Mucosa of stomach (tissue), 1 donor: ENCODE data around the gene LRRN4.
"Not testable (repeated sequence)": the region's sequence is repeated elsewhere in the genome, so short reads cannot be mapped to it uniquely, and the experiment has no call there.

ENCODE experiments used
- H3K27me3 ChIP-seq: one replicate; pipeline ENCODE4 v1.7.0; 2013; ENCODE audit warnings: mild to moderate bottlenecking, low read length; ENCODE audit not compliant: control insufficient read depth, insufficient read depth
- H3K36me3 ChIP-seq: one replicate; pipeline ENCODE4 v1.7.0; 2013; ENCODE audit warnings: low read length; ENCODE audit not compliant: control insufficient read depth, insufficient read depth
- H3K4me1 ChIP-seq: one replicate; pipeline ENCODE4 v1.7.0; 2013; ENCODE audit warnings: mild to moderate bottlenecking, low read length; ENCODE audit not compliant: control insufficient read depth, insufficient read depth
- H3K4me3 ChIP-seq: one replicate; pipeline ENCODE4 v1.7.0; 2013; ENCODE audit warnings: low read length
- H3K9ac ChIP-seq: one replicate; pipeline ENCODE4 v1.7.0; 2013; ENCODE audit warnings: mild to moderate bottlenecking, low read length, moderate library complexity
- H3K9me3 ChIP-seq: one replicate; pipeline ENCODE4 v1.7.0; 2013; ENCODE audit warnings: mild to moderate bottlenecking, low read length, moderate library complexity; ENCODE audit not compliant: control insufficient read depth
- donor health status: Pancreatic carcinoma.

Gene LRRN4

DNA sequence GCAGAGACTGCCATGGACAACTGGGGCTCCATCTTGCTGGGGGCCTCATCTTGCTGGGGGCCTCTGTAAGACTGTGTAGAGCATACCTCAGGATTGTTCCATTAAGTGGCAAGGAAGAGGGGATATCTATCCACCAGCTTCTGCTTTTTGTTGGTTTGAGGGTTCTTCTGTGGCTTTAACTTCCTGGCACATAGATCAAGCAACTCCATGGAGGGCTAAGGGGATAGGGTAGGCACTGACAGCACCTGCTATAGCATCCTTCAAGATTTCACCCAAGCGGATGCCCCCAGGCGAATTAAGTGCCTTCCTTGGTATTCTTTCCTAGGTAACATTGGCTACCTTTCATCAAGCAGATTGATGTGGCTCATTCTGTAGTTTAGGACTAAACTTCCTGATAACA is 3.8 kb upstream of the LRRN4 start:
- Histone ChIP-seq H3K36me3 (no peaks in the 10 kb centered on the region), H3K27me3 (peaks cover 14% of the 10 kb centered on the region), H3K9me3 (no peaks in the 10 kb centered on the region), H3K4me1 (peaks cover 22% of the 10 kb centered on the region), H3K4me3 (no peak overlapping the region), H3K9ac (no peak overlapping the region)

- Histone ChIP-seq H3K9ac (no peak overlapping the region), H3K27me3 (peaks cover 19% of the 10 kb centered on the region), H3K36me3 (no peaks in the 10 kb centered on the region), H3K4me3 (no peak overlapping the region), H3K4me1 (peaks cover 22% of the 10 kb centered on the region), H3K9me3 (no peaks in the 10 kb centered on the region)
Observed at GRCh38 chr20:6057139-6057538, 3.3 kb upstream of the LRRN4 start.

DNA sequence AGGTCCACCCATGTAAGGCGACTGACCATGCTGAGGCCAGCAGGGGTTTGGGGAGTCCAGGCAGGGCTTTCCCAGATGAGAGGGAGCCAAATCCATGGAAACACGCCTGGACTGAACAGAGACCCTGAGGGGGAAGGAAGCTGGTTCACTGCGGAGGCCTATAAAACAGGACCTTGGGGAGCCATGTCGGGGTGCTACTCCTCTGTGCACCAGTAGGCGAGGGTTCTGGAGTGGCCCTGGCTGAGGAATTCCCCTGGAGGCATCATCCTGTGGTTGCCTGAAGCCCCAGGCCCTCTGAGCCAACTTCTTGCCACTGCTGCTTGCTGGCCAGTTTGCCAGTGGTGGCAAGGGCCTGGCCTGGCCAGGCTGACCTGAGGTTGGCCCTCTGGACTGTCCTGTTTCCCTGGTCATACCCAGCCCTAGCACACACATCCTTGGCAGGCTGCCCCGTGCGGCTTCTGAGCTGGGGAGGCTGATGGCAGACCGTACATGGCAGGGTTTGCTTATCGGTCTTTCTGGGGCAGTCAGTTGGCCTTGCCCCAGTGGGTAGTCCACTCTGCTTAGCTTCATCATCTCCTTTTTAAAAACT is 2.2 kb upstream of the LRRN4 start:
- Histone ChIP-seq H3K27me3 (peaks cover 28% of the 10 kb centered on the region), H3K4me1 (peaks cover 28% of the 10 kb centered on the region), H3K36me3 (no peaks in the 10 kb centered on the region), H3K4me3 (no peak overlapping the region), H3K9ac (no peak overlapping the region), H3K9me3 (no peaks in the 10 kb centered on the region)

GRCh38 chr20:6055161-6055783 is 1.4 kb upstream of the LRRN4 start:
- H3K9me3 ChIP-seq, result no peaks in the 10 kb centered on the region
- H3K4me1 ChIP-seq, result peaks cover 28% of the 10 kb centered on the region
- peaks cover 36% of the 10 kb centered on the region for H3K27me3 ChIP-seq
- no peaks in the 10 kb centered on the region for H3K36me3 ChIP-seq
- H3K4me3 ChIP-seq, result no peak overlapping the region
- H3K9ac ChIP-seq, result no peak overlapping the region

DNA sequence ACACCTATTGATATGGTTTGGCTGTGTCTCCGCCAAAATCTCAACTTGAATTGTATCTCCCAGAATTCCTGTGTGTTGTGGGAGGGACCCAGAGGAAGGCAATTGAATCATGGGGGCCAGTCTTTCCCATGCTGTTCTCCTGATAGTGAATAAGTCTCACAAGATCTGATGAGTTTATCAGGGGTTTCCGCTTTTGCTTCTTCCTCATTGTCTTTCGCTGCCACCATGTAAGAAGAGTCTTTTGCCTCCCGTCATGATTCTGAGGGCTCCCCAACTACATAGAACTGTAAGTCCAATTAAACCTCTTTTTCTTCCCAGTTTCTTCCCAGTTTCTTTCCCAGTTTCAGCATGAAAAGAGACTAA is 810 bp upstream of the LRRN4 start:
- Histone ChIP-seq H3K27me3 (peaks cover 36% of the 10 kb centered on the region), H3K4me1 (peaks cover 25% of the 10 kb centered on the region)
- H3K36me3 ChIP-seq, H3K4me3 ChIP-seq, H3K9me3 ChIP-seq, H3K9ac ChIP-seq: not testable (repeated sequence)

- peaks cover 36% of the 10 kb centered on the region for H3K27me3 ChIP-seq
- H3K9me3 ChIP-seq, result no peaks in the 10 kb centered on the region
- no peak overlapping the region for H3K4me3 ChIP-seq
- no peaks in the 10 kb centered on the region for H3K36me3 ChIP-seq
- peaks cover 12% of the 10 kb centered on the region for H3K4me1 ChIP-seq
- H3K9ac ChIP-seq, result no peak overlapping the region
Observed at GRCh38 chr20:6053064-6053775, 640 bp downstream of the LRRN4 start.

- peaks cover 36% of the 10 kb centered on the region for H3K27me3 ChIP-seq
- no peak overlapping the region for H3K4me3 ChIP-seq
- no peaks in the 10 kb centered on the region for H3K36me3 ChIP-seq
- H3K9me3 ChIP-seq, result no peaks in the 10 kb centered on the region
- H3K4me1 ChIP-seq, result peaks cover 5% of the 10 kb centered on the region
- H3K9ac ChIP-seq, result no peak overlapping the region
Observed at GRCh38 chr20:6051505-6051904, 2.4 kb downstream of the LRRN4 start.

DNA sequence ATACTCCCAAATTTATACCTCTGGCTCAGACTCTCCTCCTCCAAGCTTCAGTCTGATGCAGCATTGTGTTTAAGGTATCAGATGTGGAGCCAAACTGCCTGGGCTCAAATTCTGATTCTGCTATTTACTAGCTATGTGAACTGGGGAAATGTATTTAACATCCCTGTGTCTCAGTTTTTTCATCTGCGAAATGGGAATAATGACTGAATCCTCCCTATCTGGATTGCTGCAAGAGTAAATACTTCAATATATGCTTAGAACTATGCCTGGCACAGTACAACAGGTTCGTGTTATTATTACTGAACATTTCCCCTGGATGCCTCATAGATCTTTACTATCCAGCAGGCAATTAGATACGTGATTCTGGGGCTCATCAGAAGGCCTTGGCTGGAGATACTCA is 5.5 kb downstream of the LRRN4 start:
- Histone ChIP-seq H3K27me3 (peaks cover 29% of the 10 kb centered on the region), H3K4me1 (peaks cover 5% of the 10 kb centered on the region), H3K9ac (no peak overlapping the region), H3K4me3 (no peak overlapping the region), H3K36me3 (no peaks in the 10 kb centered on the region), H3K9me3 (no peaks in the 10 kb centered on the region)

GRCh38 chr20:6046432-6046831 is 7.4 kb downstream of the LRRN4 start:
- no peak overlapping the region for H3K4me3 ChIP-seq
- no peak overlapping the region for H3K9ac ChIP-seq
- no peaks in the 10 kb centered on the region for H3K36me3 ChIP-seq
- peaks cover 11% of the 10 kb centered on the region for H3K27me3 ChIP-seq
- no peaks in the 10 kb centered on the region for H3K9me3 ChIP-seq
- no peaks in the 10 kb centered on the region for H3K4me1 ChIP-seq

GRCh38 chr20:6045566-6045965 is 8.3 kb downstream of the LRRN4 start:
- H3K9me3 ChIP-seq, result no peaks in the 10 kb centered on the region
- no peaks in the 10 kb centered on the region for H3K4me1 ChIP-seq
- H3K9ac ChIP-seq, result no peak overlapping the region
- H3K36me3 ChIP-seq, result no peaks in the 10 kb centered on the region
- no peak overlapping the region for H3K4me3 ChIP-seq
- H3K27me3 ChIP-seq, result peaks cover 2% of the 10 kb centered on the region

DNA sequence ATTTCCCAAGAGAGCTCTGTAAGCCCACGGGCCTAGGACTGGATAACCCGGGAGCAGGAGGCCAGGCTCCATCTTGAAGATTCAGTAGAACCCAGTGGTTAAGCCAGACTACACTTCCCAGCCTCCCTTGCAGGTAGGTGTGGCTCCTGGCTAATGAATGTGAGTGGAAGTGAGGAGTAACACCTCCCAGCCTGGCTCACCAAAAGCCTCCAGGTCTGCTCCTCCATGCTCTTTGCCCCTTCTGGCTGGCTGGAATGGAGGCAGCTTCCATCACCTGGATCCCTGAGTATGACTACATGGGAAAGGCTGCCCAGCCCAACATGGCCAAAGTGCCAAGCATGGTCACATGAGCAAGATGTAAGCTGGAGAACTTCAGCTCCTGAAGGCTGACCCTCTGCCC is 9.7 kb downstream of the LRRN4 start:
- Histone ChIP-seq H3K9me3 (no peaks in the 10 kb centered on the region), H3K36me3 (no peaks in the 10 kb centered on the region), H3K27me3 (no peaks in the 10 kb centered on the region), H3K4me1 (no peaks in the 10 kb centered on the region), H3K9ac (no peak overlapping the region), H3K4me3 (no peak overlapping the region)

DNA sequence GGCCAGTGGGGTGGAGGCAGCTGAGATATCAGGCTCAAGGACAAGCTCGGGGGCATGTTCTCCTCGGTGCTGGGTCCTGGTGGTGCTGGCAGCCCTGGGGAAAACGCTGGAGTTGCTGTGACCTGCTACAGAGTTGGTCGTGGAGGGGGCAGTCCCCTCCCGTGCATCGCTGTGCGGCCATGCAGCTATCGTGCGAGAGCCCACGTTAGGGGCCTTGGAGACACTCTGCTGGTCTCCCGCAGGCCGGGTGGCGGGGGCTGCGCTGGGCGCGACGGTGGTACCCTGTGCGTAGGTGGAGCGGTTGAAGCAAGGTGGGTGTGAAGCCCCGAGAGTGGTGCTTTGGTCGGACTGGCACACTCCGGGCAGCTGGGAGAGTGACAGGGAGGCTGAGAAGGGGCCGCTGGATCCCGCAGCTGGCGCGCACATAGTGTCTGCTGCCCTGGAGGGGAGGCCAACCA is 12.0 kb downstream of the LRRN4 start:
- H3K4me1 ChIP-seq, result no peaks in the 10 kb centered on the region
- H3K27me3 ChIP-seq, result no peaks in the 10 kb centered on the region
- no peaks in the 10 kb centered on the region for H3K36me3 ChIP-seq
- no peak overlapping the region for H3K9ac ChIP-seq
- H3K4me3 ChIP-seq, result no peak overlapping the region
- H3K9me3 ChIP-seq, result no peaks in the 10 kb centered on the region
